Measurements from ENCODE around the gene PRKD1. TPM values are rescaled to one million over a fixed set of nuclear protein-coding genes. Genes with fewer than 3 reads are reported as not detected.

The PRKD1 gene
- total RNA-seq, 2 donors from 2014 or later: not detected

- Mint-ChIP-seq H3K36me3 (ENCODE audit: low read depth) (no peaks in the 10 kb centered on the region), H3K4me3 (no peak overlapping the region), H3K27me3 (no peaks in the 10 kb centered on the region), H3K27ac (no peak overlapping the region), H3K4me1 (no peaks in the 10 kb centered on the region)
- ATAC-seq (no peak), DNase-seq (no peak)
- no peaks in the 10 kb centered on the region for H3K9me3 ChIP-seq (ENCODE audit: control insufficient read depth, low read length, poor library complexity, severe bottlenecking)
These were observed 172.2 kb downstream of the PRKD1 start for GRCh38 chr14:29755311-29756018.

GRCh38 chr14:29754134-29754533 is 173.5 kb downstream of the PRKD1 start:
- Mint-ChIP-seq H3K27me3 (no peaks in the 10 kb centered on the region), H3K4me3 (no peak overlapping the region), H3K36me3 (ENCODE audit: low read depth) (no peaks in the 10 kb centered on the region), H3K4me1 (no peaks in the 10 kb centered on the region), H3K27ac (no peak overlapping the region)
- DNase-seq (no peak), ATAC-seq (no peak)
- peaks cover 3% of the 10 kb centered on the region for H3K9me3 ChIP-seq (ENCODE audit: control insufficient read depth, low read length, poor library complexity, severe bottlenecking)

GRCh38 chr14:29752221-29752923 is 175.3 kb downstream of the PRKD1 start:
- Mint-ChIP-seq H3K27me3 (no peaks in the 10 kb centered on the region), H3K4me1 (no peaks in the 10 kb centered on the region), H3K4me3 (no peak overlapping the region), H3K27ac (no peak overlapping the region), H3K36me3 (ENCODE audit: low read depth) (no peaks in the 10 kb centered on the region)
- no peak for DNase-seq
- ATAC-seq: no peak
- peaks cover 3% of the 10 kb centered on the region for H3K9me3 ChIP-seq (ENCODE audit: control insufficient read depth, low read length, poor library complexity, severe bottlenecking)

- peaks cover 3% of the 10 kb centered on the region for H3K9me3 ChIP-seq (ENCODE audit: control insufficient read depth, low read length, poor library complexity, severe bottlenecking)
- Mint-ChIP-seq H3K36me3 (ENCODE audit: low read depth) (no peaks in the 10 kb centered on the region), H3K4me1 (no peaks in the 10 kb centered on the region), H3K4me3 (no peak overlapping the region), H3K27me3 (no peaks in the 10 kb centered on the region), H3K27ac (no peak overlapping the region)
- DNase-seq: no peak
- no peak for ATAC-seq
These were observed 177.8 kb downstream of the PRKD1 start for GRCh38 chr14:29749829-29750228.

GRCh38 chr14:29749327-29749726 is 178.3 kb downstream of the PRKD1 start:
- H3K27me3 Mint-ChIP-seq: no peaks in the 10 kb centered on the region

GRCh38 chr14:29745863-29746262 is 181.8 kb downstream of the PRKD1 start:
- H3K9me3 ChIP-seq (ENCODE audit: control insufficient read depth, low read length, poor library complexity, severe bottlenecking): peaks cover 3% of the 10 kb centered on the region
- Mint-ChIP-seq H3K36me3 (ENCODE audit: low read depth) (no peaks in the 10 kb centered on the region), H3K4me3 (no peak overlapping the region), H3K27ac (no peak overlapping the region), H3K27me3 (no peaks in the 10 kb centered on the region), H3K4me1 (no peaks in the 10 kb centered on the region)
- ATAC-seq: no peak
- no peak for DNase-seq

More at GRCh38 chr14:29749327-29749726, 178.3 kb downstream of the PRKD1 start:
- peaks cover 3% of the 10 kb centered on the region for H3K9me3 ChIP-seq (ENCODE audit: control insufficient read depth, low read length, poor library complexity, severe bottlenecking)
- no peak overlapping the region for H3K27ac Mint-ChIP-seq
- H3K4me3 Mint-ChIP-seq: no peak overlapping the region
- DNase-seq: no peak
- ATAC-seq: no peak
- no peaks in the 10 kb centered on the region for H3K36me3 Mint-ChIP-seq (ENCODE audit: low read depth)
- no peaks in the 10 kb centered on the region for H3K4me1 Mint-ChIP-seq

GRCh38 chr14:29743531-29743930 is 184.1 kb downstream of the PRKD1 start:
- no peak overlapping the region for H3K27ac Mint-ChIP-seq
- H3K36me3 Mint-ChIP-seq (ENCODE audit: low read depth): no peaks in the 10 kb centered on the region

GRCh38 chr14:29741909-29742401 is 185.7 kb downstream of the PRKD1 start:
- H3K4me1 Mint-ChIP-seq: no peaks in the 10 kb centered on the region
- DNase-seq (no peak), ATAC-seq (no peak)
- no peak overlapping the region for H3K4me3 Mint-ChIP-seq
- no peaks in the 10 kb centered on the region for H3K27me3 Mint-ChIP-seq
- H3K9me3 ChIP-seq (ENCODE audit: control insufficient read depth, low read length, poor library complexity, severe bottlenecking): no peaks in the 10 kb centered on the region
- H3K27ac Mint-ChIP-seq: no peak overlapping the region
- H3K36me3 Mint-ChIP-seq (ENCODE audit: low read depth): no peaks in the 10 kb centered on the region

More at GRCh38 chr14:29743531-29743930, 184.1 kb downstream of the PRKD1 start:
- Mint-ChIP-seq H3K4me3 (no peak overlapping the region), H3K4me1 (no peaks in the 10 kb centered on the region), H3K27me3 (no peaks in the 10 kb centered on the region)
- H3K9me3 ChIP-seq (ENCODE audit: control insufficient read depth, low read length, poor library complexity, severe bottlenecking): no peaks in the 10 kb centered on the region
- ATAC-seq (no peak), DNase-seq (no peak)

GRCh38 chr14:29740491-29740890 is 187.2 kb downstream of the PRKD1 start:
- ATAC-seq: no peak
- DNase-seq: no peak
- Mint-ChIP-seq H3K27me3 (no peaks in the 10 kb centered on the region), H3K27ac (no peak overlapping the region), H3K4me1 (no peaks in the 10 kb centered on the region), H3K4me3 (no peak overlapping the region), H3K36me3 (ENCODE audit: low read depth) (no peaks in the 10 kb centered on the region)
- no peaks in the 10 kb centered on the region for H3K9me3 ChIP-seq (ENCODE audit: control insufficient read depth, low read length, poor library complexity, severe bottlenecking)

GRCh38 chr14:29738950-29739349 is 188.7 kb downstream of the PRKD1 start:
- H3K27me3 Mint-ChIP-seq: no peaks in the 10 kb centered on the region

GRCh38 chr14:29738056-29738455 is 189.6 kb downstream of the PRKD1 start:
- DNase-seq (no peak), ATAC-seq (no peak)
- Mint-ChIP-seq H3K27me3 (no peaks in the 10 kb centered on the region), H3K36me3 (ENCODE audit: low read depth) (no peaks in the 10 kb centered on the region), H3K27ac (no peak overlapping the region), H3K4me3 (no peak overlapping the region), H3K4me1 (no peaks in the 10 kb centered on the region)
- H3K9me3 ChIP-seq (ENCODE audit: control insufficient read depth, low read length, poor library complexity, severe bottlenecking): no peaks in the 10 kb centered on the region

More at GRCh38 chr14:29738950-29739349, 188.7 kb downstream of the PRKD1 start:
- Mint-ChIP-seq H3K36me3 (ENCODE audit: low read depth) (no peaks in the 10 kb centered on the region), H3K4me1 (no peaks in the 10 kb centered on the region), H3K4me3 (no peak overlapping the region), H3K27ac (no peak overlapping the region)
- no peak for ATAC-seq
- no peak for DNase-seq
- H3K9me3 ChIP-seq (ENCODE audit: control insufficient read depth, low read length, poor library complexity, severe bottlenecking): no peaks in the 10 kb centered on the region

- Mint-ChIP-seq H3K27me3 (no peaks in the 10 kb centered on the region), H3K27ac (no peak overlapping the region), H3K36me3 (ENCODE audit: low read depth) (no peaks in the 10 kb centered on the region), H3K4me1 (no peaks in the 10 kb centered on the region), H3K4me3 (no peak overlapping the region)
- no peak for DNase-seq
- no peaks in the 10 kb centered on the region for H3K9me3 ChIP-seq (ENCODE audit: control insufficient read depth, low read length, poor library complexity, severe bottlenecking)
- ATAC-seq: no peak
These were observed 192.2 kb downstream of the PRKD1 start for GRCh38 chr14:29735459-29735858.

- Mint-ChIP-seq H3K27me3 (no peaks in the 10 kb centered on the region), H3K4me1 (no peaks in the 10 kb centered on the region), H3K27ac (no peak overlapping the region), H3K4me3 (no peak overlapping the region), H3K36me3 (ENCODE audit: low read depth) (no peaks in the 10 kb centered on the region)
- DNase-seq (no peak), ATAC-seq (no peak)
- H3K9me3 ChIP-seq (ENCODE audit: control insufficient read depth, low read length, poor library complexity, severe bottlenecking): no peaks in the 10 kb centered on the region
These were observed 192.9 kb downstream of the PRKD1 start for GRCh38 chr14:29734732-29735131.

Data from T-helper 17 cell (primary cell).